BE2C (cell line): Measurements from ENCODE around the gene TTC12.
"Not testable (repeated sequence)": the region's sequence is repeated elsewhere in the genome, so short reads cannot be mapped to it uniquely, and the experiment has no call there.

Experiments used
- DNase-seq: peaks from one replicate; pipeline ENCODE4 v3.0.0-alpha.2; 2020
- H3K27me3 ChIP-seq: fragments of 250-450 bp; sonication (Bioruptor Pico); 2 replicates; pipeline ENCODE4 v1.5.1; 2020; ENCODE audit warnings: mild to moderate bottlenecking
- H3K36me3 ChIP-seq: fragments of 250-450 bp; sonication (Bioruptor Pico); 2 replicates; pipeline ENCODE4 v1.5.1; 2020; ENCODE audit warnings: mild to moderate bottlenecking
- H3K4me1 ChIP-seq: fragments of 250-450 bp; sonication (Bioruptor Pico); 2 replicates; pipeline ENCODE4 v1.5.1; 2020
- H3K4me3 ChIP-seq: 2 replicates; pipeline ENCODE4 v1.5.1; 2011; ENCODE audit warnings: low read depth, low read length
- H3K9me3 ChIP-seq: fragments of 250-450 bp; sonication (Bioruptor Pico); 2 replicates; pipeline ENCODE4 v1.5.1; 2020
- CTCF ChIP-seq: IDR thresholded peaks from 2 replicates; pipeline ENCODE4 v1.5.1; 2012; ENCODE audit warnings: mild to moderate bottlenecking, low read depth, low read length

Gene TTC12

GRCh38 chr11:113287801-113288200 is 26.6 kb upstream of the TTC12 start:
- Histone ChIP-seq H3K9me3 (no peaks in the 10 kb centered on the region), H3K4me1 (no peaks in the 10 kb centered on the region), H3K27me3 (no peaks in the 10 kb centered on the region), H3K36me3 (no peaks in the 10 kb centered on the region), H3K4me3 (no peak overlapping the region)
- no peak for DNase-seq
- no peak for TF ChIP-seq CTCF

- no peak for TF ChIP-seq CTCF
- Histone ChIP-seq H3K9me3 (no peaks in the 10 kb centered on the region), H3K4me3 (no peak overlapping the region), H3K4me1 (no peaks in the 10 kb centered on the region), H3K27me3 (no peaks in the 10 kb centered on the region), H3K36me3 (no peaks in the 10 kb centered on the region)
- DNase-seq = no peak
These were observed 26.0 kb upstream of the TTC12 start for GRCh38 chr11:113288286-113288863.

- no peaks in the 10 kb centered on the region for H3K9me3 ChIP-seq
- TF ChIP-seq CTCF = peak; percentile 99
- H3K4me3 ChIP-seq = no peak overlapping the region
- no peaks in the 10 kb centered on the region for H3K36me3 ChIP-seq
- DNase-seq = peak; percentile 74
- no peaks in the 10 kb centered on the region for H3K4me1 ChIP-seq
- no peaks in the 10 kb centered on the region for H3K27me3 ChIP-seq
These were observed 24.8 kb upstream of the TTC12 start for GRCh38 chr11:113289431-113290187.

- no peaks in the 10 kb centered on the region for H3K27me3 ChIP-seq
These were observed 20.4 kb upstream of the TTC12 start for GRCh38 chr11:113293936-113294335.

GRCh38 chr11:113295993-113296392 is 18.4 kb upstream of the TTC12 start:
- TF ChIP-seq CTCF = no peak
- no peaks in the 10 kb centered on the region for H3K9me3 ChIP-seq
- peaks cover 4% of the 10 kb centered on the region for H3K27me3 ChIP-seq
- no peak overlapping the region for H3K4me3 ChIP-seq
- no peak for DNase-seq
- H3K36me3 ChIP-seq = no peaks in the 10 kb centered on the region
- H3K4me1 ChIP-seq = no peaks in the 10 kb centered on the region

More at GRCh38 chr11:113293936-113294335, 20.4 kb upstream of the TTC12 start:
- Histone ChIP-seq H3K9me3 (no peaks in the 10 kb centered on the region), H3K4me3 (no peak overlapping the region), H3K36me3 (no peaks in the 10 kb centered on the region), H3K4me1 (no peaks in the 10 kb centered on the region)
- no peak for TF ChIP-seq CTCF
- no peak for DNase-seq

- no peak for TF ChIP-seq CTCF
- Histone ChIP-seq H3K9me3 (no peaks in the 10 kb centered on the region), H3K4me3 (no peak overlapping the region), H3K36me3 (no peaks in the 10 kb centered on the region), H3K27me3 (peaks cover 4% of the 10 kb centered on the region), H3K4me1 (no peaks in the 10 kb centered on the region)
- DNase-seq = peak; percentile 18
These were observed 17.8 kb upstream of the TTC12 start for GRCh38 chr11:113296447-113297205.

GRCh38 chr11:113298496-113298895 is 15.9 kb upstream of the TTC12 start:
- H3K4me1 ChIP-seq, DNase-seq, H3K4me3 ChIP-seq, H3K9me3 ChIP-seq, H3K36me3 ChIP-seq, H3K27me3 ChIP-seq: not testable (repeated sequence)
